Urothelium cell line (cell line): ENCODE results near the gene STAC.
A peak's percentile ranks its signal among the peaks of the same experiment; 100 is the strongest.
"Not testable (repeated sequence)": the region's sequence is repeated elsewhere in the genome, so short reads cannot be mapped to it uniquely, and the experiment has no call there.

ENCODE experiments used
- DNase-seq: peaks from one replicate; pipeline ENCODE4 v3.0.0; 2011; ENCODE audit warnings: low spot score, mixed read lengths
- FAIRE-seq: peaks from 2 replicates; lab custom pipeline; 2011; peaks lifted over from hg19 to GRCh38; lab: Jason Lieb, UNC

STAC gene

DNA sequence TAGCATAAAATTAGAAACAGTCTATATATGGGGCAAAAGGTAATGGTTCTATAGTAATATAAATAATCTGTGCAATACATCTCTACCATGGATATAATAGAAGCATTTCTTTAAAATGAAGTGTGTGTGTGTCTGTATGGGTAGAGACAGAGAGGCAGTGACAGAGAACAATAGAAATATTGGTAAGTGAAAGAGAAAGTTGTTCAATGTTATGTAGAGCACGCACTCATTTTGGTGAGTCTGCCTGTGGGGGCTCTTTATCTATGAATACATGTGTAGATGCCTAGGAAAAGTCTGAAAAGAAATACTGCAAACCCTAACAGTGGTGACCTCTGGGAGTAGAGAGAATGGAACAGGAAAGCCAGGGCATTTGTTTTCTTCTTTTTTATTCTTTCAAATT lies 182.6 kb downstream of the STAC start:
- DNase-seq (no peak), FAIRE-seq (no peak)

DNA sequence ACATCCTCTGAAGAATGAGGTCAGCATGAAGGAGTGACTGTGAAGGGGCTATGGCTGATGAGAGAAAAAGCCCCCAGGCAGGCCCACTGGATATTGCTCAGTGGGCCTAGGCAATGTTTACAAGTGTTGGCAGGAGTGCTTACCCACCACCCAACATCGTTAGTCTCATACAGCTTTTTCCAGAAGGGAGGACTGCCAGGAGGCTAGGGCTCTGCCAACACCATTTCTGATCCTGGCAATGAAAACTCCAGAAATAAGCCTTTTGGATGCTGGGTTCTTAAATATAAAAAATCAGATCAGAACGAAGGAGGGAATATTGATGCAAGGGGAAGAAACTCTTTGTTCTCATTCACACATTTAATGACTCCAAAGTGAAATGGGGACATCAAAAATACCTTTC lies 194.9 kb downstream of the STAC start:
- DNase-seq (no peak), FAIRE-seq (no peak)

DNA sequence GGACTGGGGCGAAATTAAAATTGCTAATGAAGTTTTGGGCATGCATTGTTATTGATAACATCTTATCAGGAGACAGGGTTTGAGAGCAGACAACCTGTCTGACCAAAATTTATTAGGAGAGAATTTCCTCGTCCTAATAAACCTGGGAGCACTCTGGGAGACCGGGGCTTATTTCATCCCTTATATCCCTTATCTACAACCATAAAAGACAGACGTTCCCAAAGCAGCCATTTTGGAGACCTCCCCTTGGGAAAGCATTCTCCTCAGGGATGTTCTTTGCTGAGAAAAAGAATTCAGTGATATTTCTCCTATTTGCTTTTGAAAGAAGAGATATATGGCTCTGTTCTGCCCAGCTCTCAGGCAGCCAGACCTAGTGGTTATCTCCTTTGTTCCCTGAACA lies 198.1 kb downstream of the STAC start:
- DNase-seq, FAIRE-seq: not testable (repeated sequence)

GRCh38 chr3:36579746-36580145 lies 199.4 kb downstream of the STAC start:
- DNase-seq (no peak), FAIRE-seq (no peak)

DNA sequence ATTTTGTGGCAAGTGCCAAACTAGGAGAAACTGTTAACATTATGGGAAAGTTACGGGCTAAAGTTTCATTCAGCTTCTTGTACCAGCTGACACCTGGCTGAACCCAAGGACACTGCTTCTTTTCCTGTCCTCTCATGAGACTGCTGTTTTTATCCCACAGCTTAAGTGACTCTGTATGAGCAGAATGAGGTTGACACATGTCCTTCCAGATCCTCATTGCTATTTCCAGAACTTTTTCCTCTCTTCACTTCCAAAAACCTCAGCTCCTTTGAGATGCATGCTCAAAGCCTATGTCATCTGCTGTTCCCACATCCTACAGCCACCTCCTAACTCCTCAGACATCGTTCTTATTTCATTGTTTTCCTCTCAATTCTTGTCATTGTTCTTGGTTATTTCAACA lies 200.4 kb downstream of the STAC start:
- DNase-seq: no peak
- no peak for FAIRE-seq

- FAIRE-seq (no peak), DNase-seq (no peak)
Measured at GRCh38 chr3:36591959-36592358, 211.7 kb downstream of the STAC start.

GRCh38 chr3:36595511-36595910 lies 215.2 kb downstream of the STAC start:
- DNase-seq: no peak
- FAIRE-seq: no peak

DNA sequence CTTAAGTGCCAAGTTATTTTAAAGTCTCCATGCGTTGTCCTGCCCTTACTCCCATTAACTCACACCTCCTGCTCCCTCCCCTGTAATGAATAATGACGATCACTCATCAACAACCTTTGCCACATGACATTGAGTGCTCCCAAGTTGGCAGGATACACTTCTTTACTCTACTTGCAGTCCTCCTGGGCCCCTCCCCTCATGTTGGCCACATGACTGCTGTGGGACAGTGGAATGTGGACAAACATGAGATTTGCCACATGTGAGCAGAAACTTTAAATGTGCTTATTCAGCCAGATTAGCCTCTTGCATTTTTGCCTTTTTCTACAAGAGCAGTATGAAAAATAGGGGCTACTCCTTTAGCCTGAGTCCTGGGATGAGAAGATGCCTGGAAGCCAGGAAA lies 216.1 kb downstream of the STAC start:
- DNase-seq (no peak), FAIRE-seq (peak; percentile 20)

DNA sequence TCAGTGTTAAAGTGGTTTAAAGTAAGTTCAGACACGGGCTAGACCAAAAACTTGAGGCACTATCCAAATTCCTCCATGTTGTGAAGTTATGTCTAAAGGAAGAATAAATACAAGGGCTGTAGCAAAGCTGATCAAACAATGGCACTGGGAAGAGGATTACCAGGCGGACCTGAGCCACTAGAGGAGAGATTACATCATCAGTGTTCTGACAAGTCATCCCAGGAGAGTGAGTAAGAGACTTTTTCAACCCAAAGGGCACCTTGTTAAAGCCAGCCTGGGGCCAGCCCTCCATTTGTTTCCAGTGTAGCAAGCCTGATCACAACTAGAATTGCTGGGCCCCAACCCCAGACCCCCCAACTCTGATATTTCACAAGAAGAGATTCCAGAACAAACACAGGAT lies 217.1 kb downstream of the STAC start:
- DNase-seq (peak; percentile 30), FAIRE-seq (no peak)
